OCI-LY1 (cell line): ENCODE results near the gene LDLRAD4.
A peak's percentile ranks its signal among the peaks of the same experiment; 100 is the strongest.

Experiments used
- H2AFZ ChIP-seq: fragments of 200-600 bp; sonication (generic), shearing (Covaris generic); 2 replicates; pipeline ENCODE4 v1.6.0; 2014; ENCODE audit warnings: antibody characterized with exemption, mild to moderate bottlenecking, low read length
- H3F3A ChIP-seq: fragments of 200-600 bp; sonication (generic), shearing (Covaris generic); 2 replicates; pipeline ENCODE4 v1.6.0; 2014; ENCODE audit warnings: mild to moderate bottlenecking, antibody characterized with exemption, low read length, moderate library complexity; ENCODE audit not compliant: insufficient read depth
- H3K27ac ChIP-seq: fragments of 200-600 bp; sonication (generic); 2 replicates; pipeline ENCODE4 v1.5.1; 2014; ENCODE audit warnings: low read length, mixed run types, mild to moderate bottlenecking, low read depth; ENCODE audit not compliant: poor library complexity, severe bottlenecking
- H3K27me3 ChIP-seq: fragments of 200-600 bp; sonication (generic); 2 replicates; pipeline ENCODE4 v1.6.0; 2014; ENCODE audit warnings: antibody characterized with exemption, mild to moderate bottlenecking, low read length, moderate library complexity; ENCODE audit not compliant: insufficient read depth
- H3K36me3 ChIP-seq: fragments of 200-600 bp; sonication (generic); 2 replicates; pipeline ENCODE4 v1.6.1; 2014; ENCODE audit warnings: mild to moderate bottlenecking, antibody characterized with exemption, low read length, moderate library complexity, mixed read lengths; ENCODE audit not compliant: insufficient read depth
- H3K4me1 ChIP-seq: fragments of 200-600 bp; sonication (generic); 2 replicates; pipeline ENCODE4 v1.5.1; 2014; ENCODE audit warnings: mild to moderate bottlenecking, low read length, moderate library complexity; ENCODE audit not compliant: insufficient read depth, severe bottlenecking
- H3K4me2 ChIP-seq: fragments of 200-600 bp; sonication (generic), shearing (Covaris generic); 2 replicates; pipeline ENCODE4 v1.6.1; 2014; ENCODE audit warnings: low read length
- H3K4me3 ChIP-seq: fragments of 200-600 bp; sonication (generic); 2 replicates; pipeline ENCODE4 v1.5.1; 2014; ENCODE audit warnings: low read length, low read depth, mild to moderate bottlenecking, mixed read lengths; ENCODE audit not compliant: poor library complexity, severe bottlenecking
- H3K79me2 ChIP-seq: fragments of 200-600 bp; shearing (Covaris generic); 2 replicates; pipeline ENCODE4 v1.6.1; 2016; ENCODE audit warnings: mixed run types, low read length, mixed read lengths; ENCODE audit not compliant: insufficient read depth
- H3K9ac ChIP-seq: fragments of 200-600 bp; sonication (generic), shearing (Covaris generic); 2 replicates; pipeline ENCODE4 v1.6.1; 2014; ENCODE audit warnings: mild to moderate bottlenecking, low read length, mixed read lengths
- H3K9me2 ChIP-seq: fragments of 200-600 bp; sonication (generic), shearing (Covaris generic); 2 replicates; pipeline ENCODE4 v1.6.1; 2014; ENCODE audit warnings: low read depth, mild to moderate bottlenecking, low read length, mixed read lengths
- H3K9me3 ChIP-seq: fragments of 200-600 bp; shearing (Covaris generic); 2 replicates; pipeline ENCODE4 v1.6.1; 2014; ENCODE audit warnings: low read length, mixed read lengths
- H4K20me1 ChIP-seq: fragments of 200-600 bp; sonication (generic), shearing (Covaris generic); 2 replicates; pipeline ENCODE4 v1.6.0; 2016; ENCODE audit warnings: mild to moderate bottlenecking, low read length; ENCODE audit not compliant: insufficient read depth
- EZH2 ChIP-seq: fragments of 200-600 bp; sonication (generic), shearing (Covaris generic); IDR thresholded peaks from 2 replicates; pipeline ENCODE4 v1.8.0; 2017; ENCODE audit warnings: borderline replicate concordance, mixed run types, mild to moderate bottlenecking, antibody characterized with exemption, low read length, moderate library complexity, mixed read lengths
- TF ChIP-seq, protein P1 (sequence below): fragments of 200-600 bp; sonication (generic), shearing (Covaris generic); IDR thresholded peaks from 2 replicates; pipeline ENCODE4 v1.5.1; 2017; ENCODE audit warnings: mild to moderate bottlenecking, antibody characterized with exemption, low read length, moderate library complexity, mixed read lengths

LDLRAD4 gene

DNA sequence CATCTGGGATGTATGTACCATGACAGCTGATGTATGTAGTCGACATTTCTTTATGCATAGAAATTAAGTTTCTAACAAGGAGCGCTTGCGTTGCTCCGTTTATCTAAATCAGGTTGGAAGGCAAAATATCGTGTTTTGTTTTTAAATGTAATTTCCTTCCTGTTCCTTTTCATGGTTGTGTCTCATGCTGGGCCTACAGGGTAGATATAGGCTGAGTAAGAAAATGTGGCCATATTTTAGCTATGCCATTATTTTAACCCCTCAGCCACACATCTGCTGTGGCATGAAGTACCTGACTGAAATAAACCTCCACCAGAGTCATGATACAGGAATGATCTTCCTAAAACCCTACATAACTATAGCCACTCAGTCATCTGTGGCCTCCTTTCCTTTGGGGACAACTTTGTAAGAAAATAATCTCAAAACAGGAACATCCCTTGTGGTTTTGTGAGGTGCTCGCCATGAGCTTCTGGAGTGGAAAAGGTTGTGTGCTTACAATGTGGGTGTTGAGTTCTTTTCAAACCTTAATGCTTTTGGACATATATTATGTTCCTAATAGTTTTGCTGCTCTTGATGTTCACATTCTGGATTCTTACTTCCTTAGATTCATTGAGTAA, 293.5 kb downstream of the LDLRAD4 start:
- Histone ChIP-seq H3K4me2 (peak overlapping the region; percentile 9; the same call in 1 of the 2 replicates), H3K27me3 (no peaks in the 10 kb centered on the region), H3K9ac (no peak overlapping the region; the same call in 1 of the 2 replicates), H3K36me3 (no peaks in the 10 kb centered on the region), H3F3A (no peaks in the 10 kb centered on the region), H3K4me1 (peaks cover 37% of the 10 kb centered on the region), H2AFZ (no peak overlapping the region), H3K79me2 (no peaks in the 10 kb centered on the region), H3K9me3 (no peaks in the 10 kb centered on the region), H4K20me1 (no peaks in the 10 kb centered on the region), H3K27ac (peak overlapping the region; percentile 43), H3K4me3 (no peak overlapping the region), H3K9me2 (no peaks in the 10 kb centered on the region)
- TF ChIP-seq EZH2: no peak
- TF ChIP-seq, protein P1, sequence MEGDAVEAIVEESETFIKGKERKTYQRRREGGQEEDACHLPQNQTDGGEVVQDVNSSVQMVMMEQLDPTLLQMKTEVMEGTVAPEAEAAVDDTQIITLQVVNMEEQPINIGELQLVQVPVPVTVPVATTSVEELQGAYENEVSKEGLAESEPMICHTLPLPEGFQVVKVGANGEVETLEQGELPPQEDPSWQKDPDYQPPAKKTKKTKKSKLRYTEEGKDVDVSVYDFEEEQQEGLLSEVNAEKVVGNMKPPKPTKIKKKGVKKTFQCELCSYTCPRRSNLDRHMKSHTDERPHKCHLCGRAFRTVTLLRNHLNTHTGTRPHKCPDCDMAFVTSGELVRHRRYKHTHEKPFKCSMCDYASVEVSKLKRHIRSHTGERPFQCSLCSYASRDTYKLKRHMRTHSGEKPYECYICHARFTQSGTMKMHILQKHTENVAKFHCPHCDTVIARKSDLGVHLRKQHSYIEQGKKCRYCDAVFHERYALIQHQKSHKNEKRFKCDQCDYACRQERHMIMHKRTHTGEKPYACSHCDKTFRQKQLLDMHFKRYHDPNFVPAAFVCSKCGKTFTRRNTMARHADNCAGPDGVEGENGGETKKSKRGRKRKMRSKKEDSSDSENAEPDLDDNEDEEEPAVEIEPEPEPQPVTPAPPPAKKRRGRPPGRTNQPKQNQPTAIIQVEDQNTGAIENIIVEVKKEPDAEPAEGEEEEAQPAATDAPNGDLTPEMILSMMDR: no peak

GRCh38 chr18:13513021-13513420, 294.5 kb downstream of the LDLRAD4 start:
- Histone ChIP-seq H3K4me3 (no peak overlapping the region), H2AFZ (no peak overlapping the region), H3F3A (no peaks in the 10 kb centered on the region), H3K79me2 (no peaks in the 10 kb centered on the region), H3K27ac (peak overlapping the region; percentile 43), H3K4me1 (peaks cover 37% of the 10 kb centered on the region), H3K9me2 (no peaks in the 10 kb centered on the region), H4K20me1 (no peaks in the 10 kb centered on the region), H3K9me3 (0 out of 2 replicates have a peak, but pooled peaks cover under 1% of the 10 kb centered on the region), H3K27me3 (no peaks in the 10 kb centered on the region), H3K36me3 (peaks cover under 1% of the 10 kb centered on the region; the same call in 1 of the 2 replicates), H3K4me2 (peak overlapping the region; percentile 9; the same call in 1 of the 2 replicates), H3K9ac (no peak overlapping the region; the same call in 1 of the 2 replicates)
- TF ChIP-seq, protein P1: no peak
- no peak for TF ChIP-seq EZH2

DNA sequence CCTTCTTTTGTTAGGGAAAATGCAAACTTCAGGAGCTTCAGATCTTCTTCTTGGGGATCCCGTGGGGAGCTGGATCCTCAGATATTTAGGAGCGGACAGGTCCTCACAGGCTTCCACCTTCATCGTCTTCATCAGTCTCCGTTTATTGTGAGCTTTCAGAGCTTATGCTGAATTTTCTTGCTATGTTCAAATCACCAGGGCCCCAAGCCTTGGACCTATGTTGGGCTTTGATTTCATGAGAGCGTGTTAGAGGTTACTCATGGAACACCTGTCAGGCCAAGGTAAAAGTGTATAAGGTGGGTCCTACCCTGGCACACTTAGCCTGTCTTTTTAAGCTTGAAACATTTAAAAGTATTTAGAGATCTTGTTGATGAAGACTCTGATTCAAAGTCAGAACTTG, 294.9 kb downstream of the LDLRAD4 start:
- H3K27ac ChIP-seq: peak overlapping the region; percentile 43
- TF ChIP-seq, protein P1: no peak
- TF ChIP-seq EZH2: no peak
- H3K9ac ChIP-seq: no peak overlapping the region
- no peak overlapping the region for H3K4me3 ChIP-seq
- H2AFZ ChIP-seq: no peak overlapping the region
- no peaks in the 10 kb centered on the region for H3K9me2 ChIP-seq
- H4K20me1 ChIP-seq: no peaks in the 10 kb centered on the region
- no peaks in the 10 kb centered on the region for H3F3A ChIP-seq
- H3K27me3 ChIP-seq: no peaks in the 10 kb centered on the region
- no peaks in the 10 kb centered on the region for H3K79me2 ChIP-seq
- H3K9me3 ChIP-seq: peaks cover 5% of the 10 kb centered on the region; the same call in 1 of the 2 replicates
- H3K4me1 ChIP-seq: peaks cover 37% of the 10 kb centered on the region
- H3K4me2 ChIP-seq: no peak overlapping the region; the same call in 1 of the 2 replicates
- H3K36me3 ChIP-seq: peaks cover 5% of the 10 kb centered on the region; the same call in 1 of the 2 replicates
